Stimulated activated CD4-positive, alpha-beta T cell treated with anti-CD3 and anti-CD28 coated beads, Interleukin-15, amount 100 ng/mL, for 24 hours (primary cell): ENCODE data around the gene GOSR2.
"Not testable (repeated sequence)": the region's sequence is repeated elsewhere in the genome, so short reads cannot be mapped to it uniquely, and the experiment has no call there.

ENCODE experiments used
- DNase-seq: peaks from one replicate; pipeline ENCODE4 v3.0.0-alpha.2; 2020

The GOSR2 gene

GRCh38 chr17:46935658-46936266 lies 12.8 kb downstream of the GOSR2 start:
- DNase-seq, result no peak

- peak; percentile 77 for DNase-seq
Measured at GRCh38 chr17:46940692-46941404, 17.9 kb downstream of the GOSR2 start.

- DNase-seq, result peak; percentile 70
Measured at GRCh38 chr17:46942441-46943217, 19.7 kb downstream of the GOSR2 start.

GRCh38 chr17:46943218-46943500 lies 20.2 kb downstream of the GOSR2 start:
- no peak for DNase-seq

GRCh38 chr17:46943501-46944393 lies 20.8 kb downstream of the GOSR2 start:
- DNase-seq, result peak; percentile 27

- DNase-seq, result no peak
Measured at GRCh38 chr17:46944931-46945330, 22.0 kb downstream of the GOSR2 start.

GRCh38 chr17:46947216-46947615 lies 24.3 kb downstream of the GOSR2 start:
- DNase-seq, result no peak

- DNase-seq, result no peak
Measured at GRCh38 chr17:46948544-46948943, 25.6 kb downstream of the GOSR2 start.

GRCh38 chr17:46949291-46950174 lies 26.6 kb downstream of the GOSR2 start:
- no peak for DNase-seq

GRCh38 chr17:46950342-46950996 lies 27.5 kb downstream of the GOSR2 start:
- no peak for DNase-seq

GRCh38 chr17:46950997-46951621 lies 28.1 kb downstream of the GOSR2 start:
- DNase-seq, result no peak

- DNase-seq, result no peak
Measured at GRCh38 chr17:46951706-46952105, 28.7 kb downstream of the GOSR2 start.

- DNase-seq, result no peak
Measured at GRCh38 chr17:46952115-46952514, 29.2 kb downstream of the GOSR2 start.

GRCh38 chr17:46953191-46953590 lies 30.2 kb downstream of the GOSR2 start:
- DNase-seq, result not testable (repeated sequence)

GRCh38 chr17:46958041-46958591 lies 35.2 kb downstream of the GOSR2 start:
- no peak for DNase-seq

GRCh38 chr17:46960152-46960551 lies 37.2 kb downstream of the GOSR2 start:
- no peak for DNase-seq

- DNase-seq, result no peak
Measured at GRCh38 chr17:46962374-46962790, 39.4 kb downstream of the GOSR2 start.

GRCh38 chr17:46963571-46963970 lies 40.6 kb downstream of the GOSR2 start:
- DNase-seq, result no peak

- no peak for DNase-seq
Measured at GRCh38 chr17:46964315-46965265, 41.6 kb downstream of the GOSR2 start.
